HEK293 (cell line): ENCODE results near the gene P2RY4.

Experiments
- CTCF ChIA-PET: fragments of 350-600 bp; formaldehyde crosslinking; extraction: SDS; loops from one replicate; lab custom pipeline; 2021; ENCODE audit warnings: antibody characterized with exemption; lab: Yijun Ruan, JAX
- POLR2A ChIA-PET: fragments of 300-600 bp; formaldehyde crosslinking; extraction: SDS; loops from one replicate; lab custom pipeline; 2020; ENCODE audit warnings: antibody characterized with exemption, inconsistent platforms; lab: Yijun Ruan, JAX
- H3K27ac ChIP-seq: fragments of 200-500 bp; sonication (Bioruptor generic); 2 replicates; pipeline ENCODE4 v1.5.1; 2014; ENCODE audit warnings: low read depth, low read length, control low read depth, inconsistent platforms; ENCODE audit errors: extremely low read depth
- H3K36me3 ChIP-seq, 2 experiments: fragments of 200-500 bp in 1 of 2; sonication (Bioruptor generic) in 1 of 2; 1 replicate in 1 of 2; 2 replicates in 1 of 2; pipeline ENCODE4 v1.5.1; 2014 to 2017; ENCODE audit warnings: inconsistent platforms in 2 of 2, low read length in 2 of 2; ENCODE audit not compliant: control insufficient read depth in 2 of 2, insufficient read depth in 1 of 2
- H3K4me1 ChIP-seq: fragments of 200-500 bp; sonication (Bioruptor generic); 2 replicates; pipeline ENCODE4 v1.5.1; 2014; ENCODE audit warnings: mild to moderate bottlenecking, low read length, inconsistent platforms; ENCODE audit not compliant: control insufficient read depth, insufficient read depth
- H3K4me3 ChIP-seq: 2 replicates; pipeline ENCODE4 v1.5.1; 2011; ENCODE audit warnings: low read depth, mild to moderate bottlenecking, control low read depth, low read length, moderate library complexity
- H3K9me3 ChIP-seq: fragments of 200-500 bp; sonication (Bioruptor generic); 2 replicates; pipeline ENCODE4 v1.5.1; 2014; ENCODE audit warnings: low read depth, low read length, inconsistent platforms; ENCODE audit not compliant: control insufficient read depth, insufficient read depth
- BCL11A ChIP-seq: fragments of 450-650 bp; formaldehyde crosslinking; IDR thresholded peaks from 2 replicates; pipeline ENCODE4 v1.5.1; 2016; ENCODE audit warnings: low read depth, missing biosample characterization, missing genetic modification characterization
- GLIS2 ChIP-seq: fragments of 450-650 bp; formaldehyde crosslinking; IDR thresholded peaks from 2 replicates; pipeline ENCODE4 v1.5.1; 2016; ENCODE audit warnings: missing biosample characterization, missing genetic modification characterization
- KLF10 ChIP-seq: fragments of 450-650 bp; IDR thresholded peaks from 2 replicates; pipeline ENCODE4 v1.5.1; 2018; ENCODE audit warnings: missing biosample characterization, mild to moderate bottlenecking, missing genetic modification characterization
- KLF8 ChIP-seq: fragments of 450-650 bp; formaldehyde crosslinking; IDR thresholded peaks from 2 replicates; pipeline ENCODE4 v1.5.1; 2016; ENCODE audit warnings: missing biosample characterization, missing genetic modification characterization
- KLF9 ChIP-seq: fragments of 450-650 bp; formaldehyde crosslinking; IDR thresholded peaks from 2 replicates; pipeline ENCODE4 v1.5.1; 2016; ENCODE audit warnings: missing biosample characterization, missing genetic modification characterization, low read depth
- OVOL3 ChIP-seq: fragments of 450-650 bp; formaldehyde crosslinking; IDR thresholded peaks from 2 replicates; pipeline ENCODE4 v1.5.1; 2016; ENCODE audit warnings: missing biosample characterization, missing genetic modification characterization
- ZBTB1 ChIP-seq: fragments of 450-650 bp; formaldehyde crosslinking; IDR thresholded peaks from 2 replicates; pipeline ENCODE4 v1.5.1; 2016; ENCODE audit warnings: missing biosample characterization, missing genetic modification characterization
- ZBTB7A ChIP-seq: fragments of 450-650 bp; formaldehyde crosslinking; IDR thresholded peaks from 2 replicates; pipeline ENCODE4 v1.5.1; 2016; ENCODE audit warnings: low read depth, missing biosample characterization, missing genetic modification characterization
- ZIC2 ChIP-seq: fragments of 450-650 bp; formaldehyde crosslinking; IDR thresholded peaks from 2 replicates; pipeline ENCODE4 v1.5.1; 2016; ENCODE audit warnings: missing biosample characterization, missing genetic modification characterization
- ZNF10 ChIP-seq: fragments of 450-650 bp; formaldehyde crosslinking; IDR thresholded peaks from 2 replicates; pipeline ENCODE4 v1.5.1; 2017; ENCODE audit warnings: missing biosample characterization, missing genetic modification characterization
- ZNF211 ChIP-seq: fragments of 450-650 bp; formaldehyde crosslinking; IDR thresholded peaks from 2 replicates; pipeline ENCODE4 v1.5.1; 2016; ENCODE audit warnings: low read depth, missing biosample characterization, missing genetic modification characterization
- ZNF23 ChIP-seq: fragments of 450-650 bp; formaldehyde crosslinking; IDR thresholded peaks from 2 replicates; pipeline ENCODE4 v1.5.1; 2016; ENCODE audit warnings: missing biosample characterization, missing genetic modification characterization, borderline replicate concordance
- ZNF248 ChIP-seq: fragments of 450-650 bp; formaldehyde crosslinking; IDR thresholded peaks from 2 replicates; pipeline ENCODE4 v1.5.1; 2017; ENCODE audit warnings: missing biosample characterization, missing genetic modification characterization
- ZNF266 ChIP-seq: fragments of 450-650 bp; formaldehyde crosslinking; IDR thresholded peaks from 2 replicates; pipeline ENCODE4 v1.5.1; 2016; ENCODE audit warnings: missing biosample characterization, missing genetic modification characterization, low read depth
- ZNF350 ChIP-seq: fragments of 450-650 bp; formaldehyde crosslinking; IDR thresholded peaks from 2 replicates; pipeline ENCODE4 v1.5.0; 2017; ENCODE audit warnings: missing biosample characterization, mild to moderate bottlenecking, missing genetic modification characterization
- ZNF354C ChIP-seq: fragments of 450-650 bp; formaldehyde crosslinking; IDR thresholded peaks from 2 replicates; pipeline ENCODE4 v1.5.1; 2016; ENCODE audit warnings: missing biosample characterization, missing genetic modification characterization, low read depth, borderline replicate concordance
- ZNF366 ChIP-seq: fragments of 450-650 bp; formaldehyde crosslinking; conservative IDR thresholded peaks from 2 replicates; pipeline ENCODE4 v1.5.1; 2016; ENCODE audit warnings: missing biosample characterization, missing genetic modification characterization
- ZNF404 ChIP-seq: fragments of 450-650 bp; formaldehyde crosslinking; IDR thresholded peaks from 2 replicates; pipeline ENCODE4 v1.5.1; 2017; ENCODE audit warnings: missing biosample characterization, missing genetic modification characterization
- ZNF426 ChIP-seq: fragments of 450-650 bp; formaldehyde crosslinking; IDR thresholded peaks from 2 replicates; pipeline ENCODE4 v1.5.1; 2017; ENCODE audit warnings: missing biosample characterization, missing genetic modification characterization, mild to moderate bottlenecking, inconsistent platforms, moderate library complexity
- ZNF501 ChIP-seq: fragments of 450-650 bp; formaldehyde crosslinking; IDR thresholded peaks from 2 replicates; pipeline ENCODE4 v1.5.1; 2016; ENCODE audit warnings: missing biosample characterization, missing genetic modification characterization
- ZNF561 ChIP-seq: fragments of 450-650 bp; IDR thresholded peaks from 2 replicates; pipeline ENCODE4 v1.5.1; 2018; ENCODE audit warnings: missing biosample characterization, missing genetic modification characterization, borderline replicate concordance
- ZNF600 ChIP-seq: fragments of 450-650 bp; formaldehyde crosslinking; IDR thresholded peaks from 2 replicates; pipeline ENCODE4 v1.5.1; 2016; ENCODE audit warnings: missing biosample characterization, missing genetic modification characterization
- ZNF76 ChIP-seq: fragments of 450-650 bp; formaldehyde crosslinking; IDR thresholded peaks from 2 replicates; pipeline ENCODE4; 2016; ENCODE audit warnings: low read depth, missing biosample characterization, missing genetic modification characterization, borderline replicate concordance
- ZNF843 ChIP-seq: fragments of 450-650 bp; formaldehyde crosslinking; IDR thresholded peaks from 2 replicates; pipeline ENCODE4 v1.5.1; 2016; ENCODE audit warnings: missing biosample characterization, missing genetic modification characterization
- ZXDB ChIP-seq: fragments of 450-650 bp; formaldehyde crosslinking; IDR thresholded peaks from 2 replicates; pipeline ENCODE4 v1.5.1; 2016; ENCODE audit warnings: missing biosample characterization, missing genetic modification characterization
- TF ChIP-seq, protein P1 (sequence below): fragments of 450-650 bp; formaldehyde crosslinking; IDR thresholded peaks from 2 replicates; pipeline ENCODE4 v1.5.1; 2016; ENCODE audit warnings: missing biosample characterization, missing genetic modification characterization
- TF ChIP-seq, protein P2 (sequence below): fragments of 450-650 bp; formaldehyde crosslinking; IDR thresholded peaks from 2 replicates; pipeline ENCODE4 v1.5.1; 2016; ENCODE audit warnings: missing biosample characterization, missing genetic modification characterization
- TF ChIP-seq, protein P3 (sequence below): fragments of 450-650 bp; formaldehyde crosslinking; IDR thresholded peaks from 2 replicates; pipeline ENCODE4 v1.5.1; 2016; ENCODE audit warnings: missing biosample characterization, missing genetic modification characterization
- TF ChIP-seq, protein P4 (sequence below): fragments of 450-650 bp; formaldehyde crosslinking; optimal IDR thresholded peaks from 2 replicates; pipeline ENCODE3; 2016; ENCODE audit warnings: missing biosample characterization, mild to moderate bottlenecking, missing genetic modification characterization

Gene P2RY4

DNA sequence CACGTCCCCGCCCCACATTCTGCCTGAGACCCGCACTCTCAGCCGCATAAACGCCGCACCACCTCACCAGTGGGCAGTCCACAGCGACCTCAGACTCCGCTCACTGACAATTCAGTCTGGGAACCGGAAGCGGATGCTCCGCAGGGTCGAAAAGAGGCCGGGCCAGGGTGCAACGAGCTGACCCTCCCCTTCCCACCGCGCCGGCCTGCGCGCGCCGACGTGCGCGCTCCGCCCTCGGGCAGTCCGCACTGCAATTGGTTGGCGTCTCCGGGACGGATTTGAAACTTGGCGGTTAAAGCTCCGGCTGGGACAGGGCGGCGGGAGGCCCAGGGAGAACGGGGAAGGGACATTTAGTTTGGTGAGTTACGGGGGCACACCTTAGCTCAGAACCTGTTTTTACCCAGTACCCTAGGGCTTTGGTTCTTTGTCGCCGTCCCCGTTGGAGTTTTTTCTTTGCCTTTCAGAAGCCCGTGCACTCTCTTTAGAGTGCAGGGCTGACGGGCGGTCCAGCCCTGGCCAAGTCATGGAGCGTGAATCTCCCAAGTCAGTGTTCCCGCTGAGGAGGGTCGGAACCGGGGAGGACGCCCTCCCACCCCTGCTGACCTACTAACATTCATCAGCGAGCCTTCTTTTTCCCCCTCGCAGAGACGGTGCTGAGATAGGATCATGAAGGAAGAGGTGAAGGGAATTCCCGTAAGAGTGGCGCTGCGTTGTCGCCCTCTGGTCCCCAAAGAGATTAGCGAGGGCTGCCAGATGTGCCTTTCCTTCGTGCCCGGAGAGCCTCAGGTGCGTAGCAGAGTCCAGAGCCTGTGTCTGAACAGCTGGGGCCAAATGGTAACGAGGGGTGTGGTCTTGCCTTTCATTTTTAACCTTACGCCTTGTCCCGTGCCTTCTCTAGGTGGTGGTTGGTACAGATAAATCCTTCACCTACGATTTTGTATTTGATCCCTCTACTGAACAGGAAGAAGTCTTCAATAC, 30.1 kb upstream of the P2RY4 start, which contains the start of the genes KIF4A and PDZD11:
KIF4A (plus strand) TSS at position 312 of the 978 bp plus-strand sequence; CDS start at position 667, 355 bp downstream.
PDZD11 (minus strand) TSS at position 135 of the 978 bp plus-strand sequence. CDS start 586 bp downstream, outside the sequence.
- Histone ChIP-seq H3K9me3 (no peaks in the 10 kb centered on the region; the same call in 1 of the 2 replicates), H3K27ac (peak within 1 kb of the TSS; percentile 55), H3K36me3 (peaks cover 15 to 56% of the 10 kb centered on the region in 2 experiments), H3K4me1 (peaks cover 7% of the 10 kb centered on the region; the same call in 1 of the 2 replicates), H3K4me3 (peak within 1 kb of the TSS; percentile 70)
- CTCF ChIA-PET, result interaction anchor here (0.5 to 1.6 kb wide), 5 partner anchors 8 to 810 kb away, joined by 3 to 7 read pairs (median 3); partner anchors contain the start of genes IGBP1 and RAB41
- POLR2A ChIA-PET, result interaction anchor here (0.6 to 1.5 kb wide), 13 partner anchors 10 to 174 kb away, joined by 3 to 9 read pairs (median 4); partner anchors contain the start of gene IGBP1
- TF ChIP-seq GLIS2, result 0 out of 2 replicates have a peak, but pooled peaks have one; percentile 25
- no peak for TF ChIP-seq ZNF426 (tag by site-specific recombination)
- TF ChIP-seq KLF9 (tag by site-specific recombination), result peak; percentile 50; the same call in 1 of the 2 replicates
- no peak for TF ChIP-seq ZNF404 (tag by site-specific recombination)
- peak; percentile 38; the same call in 1 of the 2 replicates for TF ChIP-seq ZNF600 (tag by site-specific recombination)
- TF ChIP-seq, protein P1, sequence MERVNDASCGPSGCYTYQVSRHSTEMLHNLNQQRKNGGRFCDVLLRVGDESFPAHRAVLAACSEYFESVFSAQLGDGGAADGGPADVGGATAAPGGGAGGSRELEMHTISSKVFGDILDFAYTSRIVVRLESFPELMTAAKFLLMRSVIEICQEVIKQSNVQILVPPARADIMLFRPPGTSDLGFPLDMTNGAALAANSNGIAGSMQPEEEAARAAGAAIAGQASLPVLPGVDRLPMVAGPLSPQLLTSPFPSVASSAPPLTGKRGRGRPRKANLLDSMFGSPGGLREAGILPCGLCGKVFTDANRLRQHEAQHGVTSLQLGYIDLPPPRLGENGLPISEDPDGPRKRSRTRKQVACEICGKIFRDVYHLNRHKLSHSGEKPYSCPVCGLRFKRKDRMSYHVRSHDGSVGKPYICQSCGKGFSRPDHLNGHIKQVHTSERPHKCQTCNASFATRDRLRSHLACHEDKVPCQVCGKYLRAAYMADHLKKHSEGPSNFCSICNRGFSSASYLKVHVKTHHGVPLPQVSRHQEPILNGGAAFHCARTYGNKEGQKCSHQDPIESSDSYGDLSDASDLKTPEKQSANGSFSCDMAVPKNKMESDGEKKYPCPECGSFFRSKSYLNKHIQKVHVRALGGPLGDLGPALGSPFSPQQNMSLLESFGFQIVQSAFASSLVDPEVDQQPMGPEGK (tag by site-specific recombination), result peak; percentile 38; the same call in 1 of the 2 replicates
- TF ChIP-seq ZNF76 (tag by site-specific recombination), result peak; percentile 25; the same call in 1 of the 2 replicates
- TF ChIP-seq ZNF10 (tag by site-specific recombination), result peak; percentile 28; the same call in 1 of the 2 replicates
- TF ChIP-seq, protein P2, sequence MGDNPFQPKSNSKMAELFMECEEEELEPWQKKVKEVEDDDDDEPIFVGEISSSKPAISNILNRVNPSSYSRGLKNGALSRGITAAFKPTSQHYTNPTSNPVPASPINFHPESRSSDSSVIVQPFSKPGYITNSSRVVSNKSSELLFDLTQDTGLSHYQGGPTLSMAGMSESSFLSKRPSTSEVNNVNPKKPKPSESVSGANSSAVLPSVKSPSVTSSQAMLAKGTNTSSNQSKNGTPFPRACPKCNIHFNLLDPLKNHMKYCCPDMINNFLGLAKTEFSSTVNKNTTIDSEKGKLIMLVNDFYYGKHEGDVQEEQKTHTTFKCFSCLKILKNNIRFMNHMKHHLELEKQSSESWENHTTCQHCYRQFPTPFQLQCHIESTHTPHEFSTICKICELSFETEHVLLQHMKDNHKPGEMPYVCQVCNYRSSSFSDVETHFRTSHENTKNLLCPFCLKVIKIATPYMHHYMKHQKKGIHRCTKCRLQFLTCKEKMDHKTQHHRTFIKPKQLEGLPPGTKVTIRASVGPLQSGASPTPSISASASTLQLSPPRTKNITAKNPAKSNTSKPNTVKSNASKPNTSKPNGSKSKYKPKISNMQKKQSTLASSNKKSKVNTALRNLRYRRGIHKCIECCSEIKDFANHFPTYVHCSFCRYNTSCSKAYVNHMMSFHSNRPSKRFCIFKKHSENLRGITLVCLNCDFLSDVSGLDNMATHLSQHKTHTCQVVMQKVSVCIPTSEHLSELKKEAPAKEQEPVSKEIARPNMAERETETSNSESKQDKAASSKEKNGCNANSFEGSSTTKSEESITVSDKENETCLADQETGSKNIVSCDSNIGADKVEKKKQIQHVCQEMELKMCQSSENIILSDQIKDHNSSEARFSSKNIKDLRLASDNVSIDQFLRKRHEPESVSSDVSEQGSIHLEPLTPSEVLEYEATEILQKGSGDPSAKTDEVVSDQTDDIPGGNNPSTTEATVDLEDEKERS (tag by site-specific recombination), result peak; percentile 31; the same call in 1 of the 2 replicates
- TF ChIP-seq BCL11A (tag by site-specific recombination), result no peak
- TF ChIP-seq OVOL3 (tag by site-specific recombination), result no peak
- TF ChIP-seq ZNF354C (tag by site-specific recombination), result no peak
- TF ChIP-seq ZNF843 (tag by site-specific recombination), result 0 out of 2 replicates have a peak, but pooled peaks have one; percentile 26
- no peak for TF ChIP-seq ZNF266 (tag by site-specific recombination)
- 0 out of 2 replicates have a peak, but pooled peaks have one; percentile 30 for TF ChIP-seq ZBTB7A
- peak; percentile 46; the same call in 1 of the 2 replicates for TF ChIP-seq ZXDB (tag by site-specific recombination)
- no peak for TF ChIP-seq ZNF350 (tag by site-specific recombination)
- peak; percentile 28; the same call in 1 of the 2 replicates for TF ChIP-seq KLF10 (tag by site-specific recombination)
- TF ChIP-seq ZNF248 (tag by site-specific recombination), result no peak
- TF ChIP-seq ZNF211 (tag by site-specific recombination), result no peak
- TF ChIP-seq, protein P3, sequence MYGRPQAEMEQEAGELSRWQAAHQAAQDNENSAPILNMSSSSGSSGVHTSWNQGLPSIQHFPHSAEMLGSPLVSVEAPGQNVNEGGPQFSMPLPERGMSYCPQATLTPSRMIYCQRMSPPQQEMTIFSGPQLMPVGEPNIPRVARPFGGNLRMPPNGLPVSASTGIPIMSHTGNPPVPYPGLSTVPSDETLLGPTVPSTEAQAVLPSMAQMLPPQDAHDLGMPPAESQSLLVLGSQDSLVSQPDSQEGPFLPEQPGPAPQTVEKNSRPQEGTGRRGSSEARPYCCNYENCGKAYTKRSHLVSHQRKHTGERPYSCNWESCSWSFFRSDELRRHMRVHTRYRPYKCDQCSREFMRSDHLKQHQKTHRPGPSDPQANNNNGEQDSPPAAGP (tag by site-specific recombination), result 0 out of 2 replicates have a peak, but pooled peaks have one; percentile 15
- 0 out of 2 replicates have a peak, but pooled peaks have one; percentile 61 for TF ChIP-seq ZNF501 (tag by site-specific recombination)
- peak; percentile 51 for TF ChIP-seq ZIC2 (tag by site-specific recombination)
- TF ChIP-seq ZNF23, result no peak
- TF ChIP-seq KLF8 (tag by site-specific recombination), result peak; percentile 59
- TF ChIP-seq, protein P4, sequence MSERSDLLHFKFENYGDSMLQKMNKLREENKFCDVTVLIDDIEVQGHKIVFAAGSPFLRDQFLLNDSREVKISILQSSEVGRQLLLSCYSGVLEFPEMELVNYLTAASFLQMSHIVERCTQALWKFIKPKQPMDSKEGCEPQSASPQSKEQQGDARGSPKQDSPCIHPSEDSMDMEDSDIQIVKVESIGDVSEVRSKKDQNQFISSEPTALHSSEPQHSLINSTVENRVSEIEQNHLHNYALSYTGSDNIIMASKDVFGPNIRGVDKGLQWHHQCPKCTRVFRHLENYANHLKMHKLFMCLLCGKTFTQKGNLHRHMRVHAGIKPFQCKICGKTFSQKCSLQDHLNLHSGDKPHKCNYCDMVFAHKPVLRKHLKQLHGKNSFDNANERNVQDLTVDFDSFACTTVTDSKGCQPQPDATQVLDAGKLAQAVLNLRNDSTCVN, result peak; percentile 87
- TF ChIP-seq ZBTB1 (tag by site-specific recombination), result no peak
- TF ChIP-seq ZNF366 (tag by site-specific recombination), result no peak
- TF ChIP-seq ZNF561 (tag by site-specific recombination), result 0 out of 2 replicates have a peak, but pooled peaks have one; percentile 55
